RWPE2 (cell line): ENCODE results near the gene MIPEP.

Experiments used
- ATAC-seq: fragments of 200-7000 bp; cut with Tn5 transposase; 3 replicates; pipeline ENCODE4 v1.9.1; 2021; ENCODE audit warnings: low read depth
- DNase-seq: peaks from one replicate; pipeline ENCODE4 v3.0.0-alpha.2; 2020; ENCODE audit warnings: low spot score
- H3K27ac ChIP-seq: fragments of 450-650 bp; 2 replicates; pipeline ENCODE4 v1.5.1; 2017; ENCODE audit warnings: mild to moderate bottlenecking; ENCODE audit not compliant: poor library complexity, severe bottlenecking
- H3K27me3 ChIP-seq: fragments of 250-450 bp; sonication (Bioruptor Pico); 2 replicates; pipeline ENCODE4 v1.5.1; 2021; ENCODE audit warnings: mild to moderate bottlenecking, moderate library complexity; ENCODE audit not compliant: insufficient read depth, poor library complexity, severe bottlenecking
- H3K36me3 ChIP-seq: fragments of 250-450 bp; sonication (Bioruptor Pico); 2 replicates; pipeline ENCODE4 v1.5.1; 2020; ENCODE audit warnings: low read depth, mild to moderate bottlenecking, moderate library complexity
- H3K4me1 ChIP-seq: fragments of 250-450 bp; sonication (Bioruptor Pico); 2 replicates; pipeline ENCODE4 v1.5.1; 2021; ENCODE audit warnings: mild to moderate bottlenecking, moderate library complexity; ENCODE audit not compliant: insufficient read depth, poor library complexity, severe bottlenecking
- H3K4me3 ChIP-seq: fragments of 250-450 bp; sonication (Bioruptor Pico); 2 replicates; pipeline ENCODE4 v1.5.1; 2021; ENCODE audit warnings: mild to moderate bottlenecking, moderate library complexity; ENCODE audit not compliant: severe bottlenecking
- H3K9me3 ChIP-seq: fragments of 250-450 bp; sonication (Bioruptor Pico); 2 replicates; pipeline ENCODE4 v1.5.1; 2021; ENCODE audit warnings: mild to moderate bottlenecking, moderate library complexity; ENCODE audit not compliant: severe bottlenecking
- CTCF ChIP-seq: fragments of 450-650 bp; IDR thresholded peaks from one replicate; pipeline ENCODE4 v1.5.1; 2017; ENCODE audit warnings: mild to moderate bottlenecking, moderate library complexity; ENCODE audit not compliant: poor library complexity, severe bottlenecking

The MIPEP gene

GRCh38 chr13:23806874-23807526, 82.2 kb downstream of the MIPEP start:
- Histone ChIP-seq H3K27ac (no peak overlapping the region), H3K4me1 (no peaks in the 10 kb centered on the region), H3K9me3 (no peaks in the 10 kb centered on the region), H3K36me3 (0 out of 2 replicates have a peak, but pooled peaks cover 4% of the 10 kb centered on the region), H3K4me3 (no peak overlapping the region), H3K27me3 (no peaks in the 10 kb centered on the region)
- no peak for TF ChIP-seq CTCF
- no peak for ATAC-seq
- DNase-seq, result no peak

GRCh38 chr13:23805821-23806220, 83.4 kb downstream of the MIPEP start:
- no peaks in the 10 kb centered on the region for H3K27me3 ChIP-seq
- H3K36me3 ChIP-seq, result 0 out of 2 replicates have a peak, but pooled peaks cover 4% of the 10 kb centered on the region
- no peak overlapping the region for H3K4me3 ChIP-seq
- DNase-seq, result no peak
- no peaks in the 10 kb centered on the region for H3K4me1 ChIP-seq
- H3K27ac ChIP-seq, result no peak overlapping the region
- ATAC-seq, result no peak
- TF ChIP-seq CTCF, result no peak
- H3K9me3 ChIP-seq, result no peaks in the 10 kb centered on the region

- Histone ChIP-seq H3K36me3 (0 out of 2 replicates have a peak, but pooled peaks cover 4% of the 10 kb centered on the region), H3K4me1 (no peaks in the 10 kb centered on the region), H3K9me3 (no peaks in the 10 kb centered on the region), H3K27ac (no peak overlapping the region), H3K4me3 (no peak overlapping the region), H3K27me3 (no peaks in the 10 kb centered on the region)
- TF ChIP-seq CTCF, result no peak
- ATAC-seq (no peak), DNase-seq (no peak)
Observed at GRCh38 chr13:23805122-23805521, 84.1 kb downstream of the MIPEP start.

GRCh38 chr13:23804166-23804565, 85.0 kb downstream of the MIPEP start:
- no peaks in the 10 kb centered on the region for H3K27me3 ChIP-seq
- no peak overlapping the region for H3K4me3 ChIP-seq
- no peaks in the 10 kb centered on the region for H3K4me1 ChIP-seq
- no peak for TF ChIP-seq CTCF
- H3K36me3 ChIP-seq, result 0 out of 2 replicates have a peak, but pooled peaks cover 4% of the 10 kb centered on the region
- H3K9me3 ChIP-seq, result no peaks in the 10 kb centered on the region
- no peak for ATAC-seq
- no peak for DNase-seq
- H3K27ac ChIP-seq, result no peak overlapping the region

- H3K9me3 ChIP-seq, result no peaks in the 10 kb centered on the region
- no peaks in the 10 kb centered on the region for H3K4me1 ChIP-seq
- H3K36me3 ChIP-seq, result no peaks in the 10 kb centered on the region
- H3K27me3 ChIP-seq, result no peaks in the 10 kb centered on the region
- no peak overlapping the region for H3K4me3 ChIP-seq
- H3K27ac ChIP-seq, result no peak overlapping the region
- ATAC-seq, result no peak
- no peak for TF ChIP-seq CTCF
- DNase-seq, result no peak
Observed at GRCh38 chr13:23801141-23801540, 88.1 kb downstream of the MIPEP start.
